HG03280 (cell line): Measurements from ENCODE around the gene PTPN12.
"Not testable (repeated sequence)": the region's sequence is repeated elsewhere in the genome, so short reads cannot be mapped to it uniquely, and the experiment has no call there.

Source experiments
- ATAC-seq: cut with Tn5 transposase; IDR thresholded peaks from one replicate; pipeline ENCODE4 v1.9.1; 2021; ENCODE audit warnings: mild to moderate bottlenecking, moderate library complexity; ENCODE audit not compliant: unreplicated experiment

PTPN12 gene

GRCh38 chr7:77537136-77537777 lies at the start of gene PTPN12:
PTPN12 (plus strand) TSS chr7:77537295; CDS start chr7:77537547, 252 bp downstream.
- ATAC-seq, result peak; percentile 37

- ATAC-seq, result no peak
These were observed 48.1 kb upstream of the PTPN12 start for GRCh38 chr7:77488986-77489385.

DNA sequence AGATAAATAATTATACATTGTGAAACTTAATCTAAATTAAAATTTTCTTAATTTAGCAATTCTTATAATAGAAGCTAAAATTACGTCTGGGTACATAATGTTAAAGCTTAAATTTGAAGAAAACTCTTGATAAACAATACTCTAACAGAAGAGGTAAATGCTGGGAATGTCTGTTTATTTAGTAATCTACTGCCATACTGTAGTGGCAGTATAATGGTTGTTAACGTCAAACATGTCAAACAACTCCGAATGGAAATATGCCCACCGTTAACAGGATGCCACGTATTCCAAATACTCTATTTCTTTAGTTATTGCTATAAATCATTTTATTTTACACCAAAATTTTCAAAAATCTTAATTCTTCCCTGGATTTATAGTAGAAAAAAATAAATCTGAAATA lies 40.0 kb upstream of the PTPN12 start:
- no peak for ATAC-seq

DNA sequence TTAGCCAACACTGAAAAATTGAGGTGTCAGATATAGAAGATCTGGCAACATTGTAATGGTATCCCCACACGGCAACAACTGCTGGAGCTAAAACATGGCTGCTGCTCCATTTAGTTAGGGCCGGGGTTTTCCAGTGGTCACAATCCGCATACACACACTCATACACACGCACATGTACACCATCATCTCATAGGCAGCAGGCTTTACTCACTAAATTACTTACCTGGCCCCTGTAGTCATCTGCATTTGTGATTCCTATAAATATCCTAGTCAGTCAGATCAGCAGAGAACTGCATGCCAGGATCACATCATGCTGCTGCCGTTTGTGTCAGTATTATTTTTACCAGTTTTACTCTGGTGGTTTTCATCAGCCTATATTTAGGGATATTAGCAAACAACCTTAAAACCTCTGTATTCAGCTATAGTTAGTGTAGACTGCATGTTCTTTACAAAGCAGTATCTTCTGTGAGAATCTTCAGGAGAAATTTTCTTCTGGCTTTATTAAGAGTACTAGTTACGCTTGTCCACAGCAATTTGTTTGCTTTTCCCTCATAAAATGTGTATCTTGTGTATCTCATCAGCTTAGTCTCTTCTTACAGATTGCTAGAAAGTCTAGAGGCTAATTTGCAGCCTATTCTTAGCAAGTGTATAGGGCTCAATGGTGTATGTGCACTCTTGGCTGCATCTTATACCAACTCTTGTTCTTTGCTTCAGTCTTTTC lies 38.3 kb upstream of the PTPN12 start:
- ATAC-seq, result no peak

DNA sequence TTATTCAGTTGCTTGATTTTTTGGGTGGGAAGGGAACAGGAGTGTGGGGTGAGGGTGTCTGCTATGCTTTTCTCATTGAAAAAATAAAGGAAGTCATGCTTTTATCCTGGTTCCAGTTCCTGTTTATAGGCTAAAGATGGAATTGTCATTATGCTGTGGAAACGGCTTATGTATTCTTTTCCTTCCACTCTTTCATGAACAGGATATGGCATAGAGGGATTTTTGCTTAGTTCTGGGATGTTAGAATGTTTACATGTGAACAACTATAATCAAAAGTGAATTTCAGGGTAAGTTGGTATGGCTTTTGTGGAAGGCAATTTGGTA lies 35.9 kb upstream of the PTPN12 start:
- ATAC-seq, result no peak

DNA sequence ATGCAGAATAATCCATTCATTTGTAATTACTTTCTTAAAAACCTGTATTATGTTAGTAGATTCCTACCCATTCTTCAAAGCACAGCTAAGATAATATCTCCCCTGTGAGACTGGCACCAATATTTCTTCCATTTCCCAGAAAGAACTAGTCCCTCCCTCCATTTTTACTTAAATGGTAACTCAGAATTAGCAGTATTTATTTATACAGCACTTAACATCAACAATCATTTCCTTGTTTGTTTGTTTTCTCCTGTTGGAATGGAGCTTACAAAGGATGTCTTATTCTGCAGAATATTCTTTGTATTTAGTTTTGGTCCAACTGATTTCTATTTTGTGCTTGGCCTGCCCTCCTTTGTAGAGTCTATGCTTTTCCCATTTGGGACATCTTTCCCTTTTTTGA lies 32.1 kb upstream of the PTPN12 start:
- ATAC-seq, result no peak

DNA sequence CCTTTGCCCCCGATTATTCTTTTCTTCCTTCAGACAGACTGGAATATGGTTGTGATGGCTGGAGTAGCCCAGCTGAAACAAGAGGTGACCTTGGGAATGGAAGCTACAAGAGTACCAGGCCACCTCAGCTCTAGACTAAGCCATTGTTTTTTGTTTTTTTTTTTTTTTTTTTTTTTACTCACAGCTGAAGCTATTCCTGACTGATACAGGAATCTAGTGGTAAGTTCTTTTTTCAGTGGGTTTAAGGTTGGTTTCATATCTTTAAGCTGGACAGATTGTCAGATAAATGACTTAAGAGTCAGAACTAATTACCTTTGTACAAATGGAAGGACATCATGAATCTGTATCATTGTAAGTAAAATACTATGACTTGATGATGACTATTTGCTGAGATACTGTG lies 30.2 kb upstream of the PTPN12 start:
- no peak for ATAC-seq

DNA sequence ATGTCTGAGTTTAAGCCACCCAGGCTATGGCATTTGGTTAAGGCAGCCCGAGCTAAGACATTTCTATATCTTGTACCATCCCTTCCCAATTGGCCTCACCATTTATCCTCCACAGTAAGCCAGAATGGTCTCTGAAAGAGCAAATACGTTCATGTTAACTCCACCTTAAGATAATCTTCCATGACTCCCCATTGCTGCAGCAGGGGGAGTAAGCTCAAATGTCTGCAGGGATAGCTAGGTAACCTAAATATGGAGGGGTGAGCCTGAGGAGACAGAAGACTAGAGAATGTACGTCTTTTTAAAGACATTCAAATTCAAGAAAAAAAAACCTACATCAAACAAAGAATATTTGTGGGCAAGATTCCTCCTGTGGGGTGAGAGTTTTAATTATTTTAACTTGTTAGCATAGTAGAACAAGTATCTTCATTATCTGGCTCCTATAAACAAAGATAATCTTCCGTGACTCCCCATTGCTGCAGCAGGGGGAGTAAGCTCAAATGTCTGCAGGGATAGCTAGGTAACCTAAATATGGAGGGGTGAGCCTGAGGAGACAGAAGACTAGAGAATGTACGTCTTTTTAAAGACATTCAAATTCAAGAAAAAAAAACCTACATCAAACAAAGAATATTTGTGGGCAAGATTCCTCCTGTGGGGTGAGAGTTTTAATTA lies 24.0 kb upstream of the PTPN12 start:
- ATAC-seq, result not testable (repeated sequence)

DNA sequence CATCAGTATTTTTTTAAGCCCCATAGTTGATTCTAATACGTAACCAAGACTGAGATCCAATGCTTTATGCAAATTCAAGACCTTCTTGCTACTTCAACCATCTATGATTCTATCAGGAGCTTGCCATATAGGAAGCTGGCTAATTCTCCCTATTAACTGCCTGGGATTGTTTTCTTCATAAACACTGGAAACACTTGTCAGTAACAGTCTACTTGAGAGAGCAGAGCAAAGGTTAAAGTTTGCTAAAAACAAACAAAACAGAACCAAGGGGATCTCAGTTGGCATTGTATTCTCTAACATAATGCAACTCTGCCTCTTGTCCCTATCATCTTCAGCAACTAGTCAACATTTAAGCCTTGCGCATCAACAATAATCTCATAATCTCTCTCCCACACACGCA lies 21.0 kb upstream of the PTPN12 start:
- ATAC-seq, result no peak

DNA sequence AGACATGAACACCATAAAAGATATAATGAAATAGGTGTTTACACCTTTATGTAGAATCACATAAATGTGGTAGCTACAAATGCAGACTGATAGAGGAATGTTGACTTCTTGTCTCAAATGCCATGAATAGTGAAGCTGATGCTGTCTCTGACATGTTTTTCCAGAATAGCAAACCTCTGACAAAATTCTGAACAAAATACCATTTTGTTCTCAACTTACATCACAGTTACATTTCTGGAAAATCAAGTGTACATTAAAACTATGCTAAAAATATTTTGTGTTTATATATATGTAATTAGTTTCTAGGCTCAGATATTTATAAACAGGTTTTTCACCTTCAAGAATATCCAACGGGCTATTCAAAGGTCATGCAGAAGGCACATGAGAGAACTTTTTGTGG lies 16.8 kb upstream of the PTPN12 start:
- no peak for ATAC-seq

- not testable (repeated sequence) for ATAC-seq
These were observed 15.6 kb upstream of the PTPN12 start for GRCh38 chr7:77521537-77521936.

- ATAC-seq, result no peak
These were observed 12.4 kb upstream of the PTPN12 start for GRCh38 chr7:77524731-77525130.

GRCh38 chr7:77525231-77525630 lies 11.9 kb upstream of the PTPN12 start:
- ATAC-seq, result no peak

DNA sequence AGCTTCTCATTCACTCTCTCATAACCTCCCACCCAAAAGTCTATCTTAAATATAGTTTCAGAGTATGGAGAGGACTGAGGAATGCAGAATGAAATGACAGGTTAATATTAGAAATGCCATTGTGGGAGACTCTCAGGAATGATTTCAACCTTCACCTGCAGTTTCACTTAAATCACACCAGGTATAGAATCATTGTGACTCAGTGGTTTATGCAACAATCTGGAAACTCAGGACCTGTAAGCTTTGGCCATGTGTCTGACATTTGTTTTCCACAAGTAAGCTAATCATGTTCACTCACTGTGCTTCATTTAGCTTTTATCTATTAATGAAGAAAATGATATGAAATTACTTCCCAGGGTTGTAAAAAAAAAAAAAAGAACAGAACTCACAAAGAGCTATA lies 8.7 kb upstream of the PTPN12 start:
- ATAC-seq, result no peak

- no peak for ATAC-seq
These were observed 7.8 kb upstream of the PTPN12 start for GRCh38 chr7:77529279-77529678.

DNA sequence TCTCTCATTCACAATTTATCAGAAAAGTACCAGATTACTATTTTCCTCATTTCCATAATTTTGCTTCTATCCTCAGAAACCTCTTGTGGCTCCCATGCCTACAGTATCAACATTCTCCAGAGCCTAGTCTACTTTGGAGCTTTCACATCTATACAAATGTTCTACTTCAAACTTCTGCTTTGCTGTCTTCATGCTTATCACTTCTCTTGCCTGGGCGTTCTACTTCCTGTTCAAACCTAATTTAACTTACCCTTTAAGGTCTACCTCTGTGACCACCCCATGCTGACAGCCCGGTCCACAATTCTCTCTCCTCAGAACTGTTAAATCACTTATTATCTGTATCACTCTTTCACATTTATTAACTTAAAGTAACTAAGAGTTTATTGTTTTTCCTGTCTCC lies 6.1 kb upstream of the PTPN12 start:
- ATAC-seq, result no peak

DNA sequence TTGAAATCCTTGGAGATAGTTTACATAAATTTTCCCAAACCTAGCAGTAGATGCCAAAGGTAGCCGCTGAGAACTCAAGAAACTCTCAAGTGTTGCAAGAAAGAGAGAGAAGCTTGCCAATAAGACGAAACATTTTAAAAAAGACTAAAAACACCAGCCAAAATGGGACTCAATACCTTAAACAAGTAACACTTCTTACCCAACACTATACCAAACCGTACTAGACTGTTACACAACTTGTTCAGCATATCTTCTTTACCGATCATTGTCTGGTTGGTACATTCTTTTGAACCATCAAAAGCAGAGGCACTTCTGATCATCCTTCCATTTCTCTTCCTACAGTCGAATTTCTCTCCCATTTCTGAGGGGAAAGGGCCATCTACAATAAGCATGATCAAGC lies 4.8 kb upstream of the PTPN12 start:
- no peak for ATAC-seq

DNA sequence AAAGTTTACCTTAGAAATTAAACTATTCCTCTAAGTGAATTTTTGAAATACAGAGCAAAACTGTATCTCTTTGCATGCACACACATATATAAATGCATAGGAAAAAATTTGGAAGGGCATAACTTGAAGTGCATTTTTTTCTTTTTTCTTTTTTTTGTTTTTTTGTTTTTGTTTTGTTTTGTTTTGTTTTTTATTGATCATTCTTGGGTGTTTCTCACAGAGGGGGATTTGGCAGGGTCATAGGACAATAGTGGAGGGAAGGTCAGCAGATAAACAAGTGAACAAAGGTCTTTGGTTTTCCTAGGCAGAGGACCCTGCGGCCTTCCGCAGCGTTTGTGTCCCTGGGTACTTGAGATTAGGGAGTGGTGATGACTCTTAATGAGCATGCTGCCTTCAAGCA lies 4.4 kb upstream of the PTPN12 start:
- ATAC-seq, result not testable (repeated sequence)

DNA sequence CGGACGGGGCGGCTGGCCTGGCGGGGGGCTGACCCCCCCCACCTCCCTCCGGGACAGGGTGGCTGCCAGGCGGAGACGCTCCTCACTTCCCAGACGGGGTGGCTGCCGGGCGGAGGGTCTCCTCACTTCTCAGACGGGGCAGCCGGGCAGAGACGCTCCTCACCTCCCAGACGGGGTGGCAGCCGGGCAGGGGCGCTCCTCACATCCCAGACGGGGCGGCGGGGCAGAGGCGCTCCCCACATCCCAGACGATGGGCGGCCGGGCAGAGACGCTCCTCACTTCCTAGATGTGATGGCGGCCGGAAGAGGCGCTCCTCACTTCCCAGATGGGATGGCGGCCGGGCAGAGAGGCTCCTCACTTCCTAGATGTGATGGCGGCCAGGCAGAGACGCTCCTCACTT lies 3.0 kb upstream of the PTPN12 start:
- ATAC-seq, result not testable (repeated sequence)

DNA sequence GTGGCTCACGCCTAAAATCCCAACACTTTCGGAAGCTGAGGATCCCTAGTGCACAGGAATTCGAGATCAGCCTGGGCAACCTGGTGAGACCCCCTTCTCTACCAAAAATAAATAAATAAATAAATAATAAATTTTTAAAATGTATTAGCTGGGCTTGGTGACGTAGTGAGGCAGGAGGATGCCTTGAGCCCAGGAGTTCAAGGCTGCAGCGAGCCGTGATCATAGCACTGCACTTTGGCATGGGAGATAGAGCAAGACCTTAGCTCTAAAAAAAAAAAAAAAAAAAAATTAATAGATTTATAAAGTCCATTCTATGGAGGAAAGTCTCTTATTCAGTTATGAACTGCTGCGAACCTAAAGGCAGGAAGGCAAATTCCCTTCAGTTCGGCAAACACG lies 1.1 kb upstream of the PTPN12 start:
- ATAC-seq, result no peak

DNA sequence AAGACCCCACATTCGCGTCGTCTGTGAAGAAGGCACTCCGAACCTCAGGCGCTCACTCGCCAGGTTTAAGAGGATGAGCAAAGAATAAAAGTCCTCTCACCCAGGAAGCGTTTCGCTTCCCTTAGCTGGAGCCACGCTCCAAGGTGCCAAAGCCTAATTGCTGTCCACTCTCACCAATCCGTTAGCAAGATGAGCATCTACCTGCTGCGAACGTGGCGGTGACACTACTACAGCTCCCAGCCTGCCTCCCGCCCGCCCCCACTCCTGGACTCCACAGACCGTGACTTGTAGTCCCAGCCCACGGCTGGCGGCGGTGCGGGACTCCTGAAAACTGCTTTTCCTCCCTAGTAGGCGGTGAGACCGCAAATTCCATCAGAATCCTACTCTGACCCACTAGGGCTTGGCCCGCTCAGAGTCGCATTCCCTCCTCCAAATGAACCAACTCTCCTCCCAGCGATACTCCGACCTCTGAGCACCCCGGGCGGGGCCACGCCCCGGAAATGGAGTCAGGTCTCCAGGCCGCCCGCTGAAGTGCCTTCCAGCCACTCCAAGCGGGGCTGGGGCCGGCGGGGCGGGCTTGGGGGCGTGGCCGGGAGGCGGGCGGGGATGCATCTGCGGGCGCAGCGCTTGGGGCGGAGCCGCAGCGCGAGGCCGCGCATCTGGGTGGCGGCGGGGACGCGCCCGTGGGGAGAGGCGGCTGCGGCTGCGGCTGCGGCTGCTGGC lies 521 bp upstream of the PTPN12 start:
- ATAC-seq, result peak; percentile 93
